COLO668 (cell line): Measurements from ENCODE around the gene GRM4.
A peak's percentile ranks its signal among the peaks of the same experiment; 100 is the strongest.
"Not testable (repeated sequence)": the region's sequence is repeated elsewhere in the genome, so short reads cannot be mapped to it uniquely, and the experiment has no call there.

ENCODE experiments used
- DNase-seq: peaks from one replicate; lab custom pipeline; 2025; ENCODE audit not compliant: unreplicated experiment; lab: John Stamatoyannopoulos, UW

Gene GRM4

DNA sequence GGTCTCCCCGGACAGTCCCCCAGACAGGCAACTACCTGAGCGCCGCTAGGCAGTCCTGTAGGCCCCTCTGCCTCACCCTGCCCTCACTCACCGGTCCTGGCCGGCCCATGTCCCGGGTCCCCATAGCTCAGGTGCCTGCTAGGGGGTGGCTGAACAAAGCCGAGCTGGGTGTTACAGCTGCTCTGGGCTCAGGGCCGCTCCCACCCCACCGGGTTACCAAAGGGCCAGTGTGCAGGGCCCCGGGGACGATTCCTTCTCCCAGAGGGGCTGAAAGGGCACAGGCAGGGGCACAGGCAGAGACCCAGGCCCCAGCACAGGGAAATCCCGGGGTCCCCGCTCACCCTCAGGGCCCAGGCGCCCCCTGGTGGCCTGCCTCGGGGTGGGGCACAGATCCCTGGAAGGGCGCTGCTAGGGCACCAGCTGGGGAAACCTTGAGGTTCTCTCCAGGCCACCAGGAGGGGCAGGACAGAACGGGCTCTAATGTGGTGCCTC is 118.4 kb downstream of the GRM4 start:
- peak; percentile 56 for DNase-seq

DNA sequence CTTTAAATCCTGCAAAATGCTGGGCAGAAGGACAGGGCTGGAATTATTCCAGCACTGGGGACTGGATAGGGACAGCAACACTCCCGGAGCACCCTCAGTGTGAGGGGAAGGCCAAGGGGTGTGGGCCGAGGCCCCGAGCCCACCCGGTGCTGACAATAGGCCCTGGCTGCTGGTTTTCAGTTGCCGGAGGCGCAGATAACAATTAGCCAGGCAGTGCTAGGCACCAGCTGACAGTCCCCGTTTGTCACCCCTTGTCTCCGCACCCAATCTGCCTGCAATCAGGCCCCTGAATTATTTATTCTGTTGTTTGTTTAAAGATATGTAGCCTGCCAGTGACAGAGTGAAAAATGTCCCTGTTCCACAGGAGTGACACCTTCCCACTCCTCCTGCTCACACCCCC is 120.0 kb downstream of the GRM4 start:
- DNase-seq = peak; percentile 35

DNA sequence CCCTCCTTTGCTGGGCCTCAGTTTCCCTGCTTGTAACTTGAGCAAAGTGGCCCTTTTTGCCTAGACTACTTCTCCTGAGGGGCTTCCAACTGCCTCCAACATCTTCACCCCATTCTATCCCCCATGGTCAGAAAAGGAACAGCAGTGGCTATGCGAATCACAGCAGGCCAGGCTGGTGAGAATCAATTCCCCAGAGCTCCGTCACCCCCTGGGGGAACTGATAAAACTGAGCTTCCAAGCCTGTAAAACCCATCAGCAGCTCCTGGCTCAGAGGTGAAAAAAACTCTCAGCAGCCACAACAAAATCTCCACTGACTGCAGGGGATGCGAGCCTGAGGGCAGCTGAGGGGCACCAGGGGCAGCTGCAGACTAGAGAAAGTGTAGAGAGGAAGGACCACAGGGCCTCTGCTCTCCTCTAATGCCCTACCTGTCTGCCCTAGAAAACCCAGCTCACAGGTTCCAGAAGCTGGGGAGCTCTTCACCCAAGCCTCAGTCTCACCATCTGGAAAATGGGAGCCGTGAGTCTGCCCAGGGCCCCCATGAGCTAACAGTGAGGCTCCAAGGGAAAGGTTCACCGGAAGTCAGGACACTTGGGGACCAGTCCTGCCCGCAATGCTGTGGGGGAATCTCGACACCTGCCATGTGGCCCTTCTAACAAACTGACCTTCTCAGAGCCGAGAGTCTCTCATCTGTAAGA is 120.6 kb downstream of the GRM4 start:
- no peak for DNase-seq

DNA sequence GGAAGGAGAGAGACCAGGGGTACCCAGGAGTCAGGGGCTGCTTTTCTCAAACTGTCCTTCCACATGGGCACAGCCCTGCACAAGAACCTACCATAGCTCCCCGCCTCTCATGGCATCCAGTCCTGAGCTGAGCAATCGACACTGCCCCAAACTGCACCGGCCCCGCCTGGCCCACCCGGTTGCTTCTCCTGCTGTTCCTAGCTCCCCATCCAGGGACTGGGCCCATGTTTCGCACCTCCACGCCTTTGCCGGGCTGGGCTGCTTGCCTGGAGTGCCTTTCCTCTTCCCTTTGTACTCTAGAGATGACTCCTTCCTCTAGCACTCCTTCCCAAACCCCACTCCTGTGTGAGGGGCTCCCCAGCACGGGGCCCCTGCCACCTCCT is 123.0 kb downstream of the GRM4 start:
- DNase-seq = no peak

DNA sequence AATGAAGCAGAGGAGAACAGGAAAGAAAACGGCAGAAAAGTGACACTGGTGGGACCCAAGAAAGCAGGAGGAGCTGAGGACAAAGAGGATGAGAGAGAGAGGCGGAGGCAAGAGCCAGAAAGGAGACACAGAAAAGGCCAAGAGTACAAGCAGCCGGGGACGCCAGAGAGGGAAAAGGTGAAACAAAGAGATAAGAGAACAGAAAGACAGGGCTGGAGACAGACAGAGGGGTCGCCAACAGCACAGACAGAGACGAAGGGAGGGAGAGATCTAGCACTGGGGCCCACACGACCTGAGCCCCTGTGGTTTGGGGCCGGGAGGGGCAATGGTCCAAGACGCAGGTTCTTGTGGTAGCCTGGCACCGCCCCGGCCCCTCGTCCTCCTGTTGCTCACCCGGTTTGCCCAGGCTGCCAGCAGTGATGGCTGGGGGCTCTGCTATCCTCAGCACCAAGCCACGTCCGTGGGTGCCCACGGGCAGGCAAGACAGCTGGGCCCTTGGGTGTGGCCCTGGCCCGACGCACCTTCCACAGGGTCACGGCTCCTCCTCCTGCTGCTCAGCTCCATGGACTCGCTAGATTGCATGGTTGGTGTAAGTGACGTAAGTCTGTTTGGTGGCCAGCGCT is 123.5 kb downstream of the GRM4 start:
- no peak for DNase-seq

DNA sequence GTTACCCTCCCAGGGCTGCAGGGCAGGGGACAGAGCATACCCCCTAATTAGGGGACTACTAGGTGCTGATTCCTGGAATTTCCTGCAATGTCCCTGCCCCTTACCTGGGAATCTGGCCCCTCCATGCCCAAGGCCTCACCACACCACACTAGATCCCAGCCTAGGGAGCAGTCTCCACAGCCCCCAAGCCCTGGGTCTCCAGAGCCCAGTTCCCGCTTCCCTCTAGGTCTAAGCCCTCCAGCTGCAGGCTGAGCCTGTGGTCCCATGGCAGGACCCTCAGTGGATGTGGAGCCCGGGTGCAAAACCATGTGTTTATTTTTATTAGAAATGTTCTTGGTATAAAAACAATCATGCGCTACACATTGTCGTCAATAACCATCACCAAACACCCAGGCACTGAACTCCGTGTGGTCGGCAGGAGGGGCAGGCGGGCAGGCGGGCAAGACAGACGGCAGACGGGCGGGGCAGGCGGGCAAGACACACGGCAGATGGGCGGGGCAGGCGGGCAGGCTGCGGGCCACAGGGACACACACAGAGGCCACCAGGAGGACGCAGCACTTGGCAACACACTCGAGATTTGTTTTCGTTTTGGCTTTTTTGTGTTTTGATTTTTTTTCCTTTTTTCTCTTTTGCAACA is 124.2 kb downstream of the GRM4 start:
- DNase-seq = peak; percentile 2

DNA sequence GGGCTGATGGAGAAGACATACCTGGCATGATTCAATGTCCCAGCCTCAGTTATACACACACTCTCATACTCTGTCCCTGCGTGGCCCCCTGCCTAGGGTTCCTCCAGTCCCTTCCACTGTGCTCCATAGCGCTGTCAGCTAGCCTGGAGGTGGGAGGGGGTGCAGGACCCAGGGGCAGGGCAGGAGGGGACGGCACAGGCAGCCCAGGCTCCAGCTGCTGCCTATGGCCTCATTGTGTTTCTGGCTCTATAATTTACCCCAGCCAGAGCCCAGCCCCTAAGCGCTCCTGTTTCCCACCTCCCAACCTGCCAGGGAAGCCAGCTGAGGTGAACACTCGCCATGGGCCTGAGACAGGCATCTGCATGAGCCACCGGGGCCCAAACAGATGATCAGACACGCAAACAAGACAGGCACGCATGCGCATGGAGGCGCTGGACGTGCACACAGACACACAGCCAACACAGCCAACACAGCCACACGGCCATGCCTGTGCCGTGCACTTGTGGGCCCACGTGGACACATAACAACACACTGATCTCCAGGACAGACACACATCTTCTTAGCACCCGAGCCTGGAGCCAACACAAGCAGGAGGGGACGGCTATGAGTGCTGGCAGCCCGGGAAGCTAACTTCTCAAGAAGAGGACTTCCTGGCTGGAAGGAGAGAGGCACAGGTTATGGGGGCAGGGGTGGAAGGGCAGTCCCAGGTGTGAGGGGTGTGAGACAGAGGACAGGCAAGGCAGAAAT is 124.9 kb downstream of the GRM4 start:
- DNase-seq = no peak

DNA sequence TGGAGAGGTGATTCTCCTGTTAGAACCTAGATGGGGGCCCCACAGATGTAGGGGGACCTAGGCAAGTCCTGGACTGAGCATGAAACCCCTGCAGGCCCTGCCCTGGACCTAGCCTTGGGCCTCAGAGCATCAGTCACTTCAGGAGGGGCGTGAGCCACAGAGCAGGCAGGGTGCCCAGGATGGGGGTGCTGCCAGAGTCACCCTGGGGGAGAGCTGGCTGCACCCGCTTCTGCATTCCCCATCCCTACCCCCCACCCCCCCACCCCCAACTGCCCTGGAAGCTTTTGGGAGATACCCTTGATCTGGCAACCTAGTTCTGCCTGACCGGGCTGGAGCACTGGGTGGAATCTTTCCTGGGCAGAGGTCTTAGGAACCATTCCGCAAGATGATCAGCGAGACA is 125.6 kb downstream of the GRM4 start:
- no peak for DNase-seq

DNA sequence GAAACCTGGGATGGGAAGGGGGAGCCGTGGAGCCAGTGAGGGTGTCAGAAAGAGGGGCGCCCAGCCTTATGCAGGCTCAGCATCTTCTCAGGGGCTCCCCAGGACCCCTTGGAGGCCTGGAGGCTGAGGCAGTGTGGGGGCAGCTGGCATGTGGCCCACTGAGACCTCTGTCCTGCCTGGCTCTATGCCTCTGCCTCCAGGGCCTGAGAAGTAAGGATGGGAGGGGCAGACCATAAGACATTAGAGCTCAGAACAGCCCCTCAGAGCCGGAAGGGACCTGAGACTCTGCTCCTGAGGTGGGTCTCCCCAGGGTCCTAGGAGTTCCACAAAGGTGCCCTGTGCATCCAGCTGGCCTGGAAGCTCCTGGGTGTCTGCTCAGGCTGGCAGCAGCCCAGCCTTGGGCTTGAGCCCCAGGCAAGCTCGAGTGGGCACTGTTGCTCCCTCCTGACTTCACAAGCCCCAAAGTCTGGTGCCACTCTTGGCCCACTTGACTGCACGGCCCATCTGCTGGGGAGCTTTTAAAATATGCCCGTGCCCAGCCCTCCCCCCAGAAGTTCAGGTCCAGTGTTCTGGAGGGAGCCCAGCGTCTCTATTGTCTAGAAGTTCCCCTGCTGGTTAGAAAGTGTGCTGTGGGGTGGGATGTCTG is 126.8 kb downstream of the GRM4 start:
- no peak for DNase-seq

DNA sequence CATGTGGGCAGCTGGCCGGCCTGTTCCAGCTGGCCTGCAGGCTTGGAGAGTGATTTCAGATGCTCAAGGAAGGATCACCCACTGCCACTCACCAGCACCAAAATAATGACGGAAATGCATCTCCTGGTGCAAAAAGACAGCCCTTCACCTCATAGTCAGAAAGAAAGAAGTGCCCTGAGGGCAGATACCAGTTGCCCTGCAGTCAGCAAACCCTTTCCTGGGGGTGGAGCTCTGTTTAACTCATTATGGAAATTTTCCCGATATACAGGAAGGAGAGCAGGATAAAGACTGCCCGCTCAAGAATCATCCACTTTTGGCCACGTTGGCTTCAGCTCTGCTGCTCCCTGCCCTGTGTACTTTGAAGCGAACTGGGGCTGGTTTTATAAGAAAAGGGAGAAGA is 127.9 kb downstream of the GRM4 start:
- no peak for DNase-seq

DNA sequence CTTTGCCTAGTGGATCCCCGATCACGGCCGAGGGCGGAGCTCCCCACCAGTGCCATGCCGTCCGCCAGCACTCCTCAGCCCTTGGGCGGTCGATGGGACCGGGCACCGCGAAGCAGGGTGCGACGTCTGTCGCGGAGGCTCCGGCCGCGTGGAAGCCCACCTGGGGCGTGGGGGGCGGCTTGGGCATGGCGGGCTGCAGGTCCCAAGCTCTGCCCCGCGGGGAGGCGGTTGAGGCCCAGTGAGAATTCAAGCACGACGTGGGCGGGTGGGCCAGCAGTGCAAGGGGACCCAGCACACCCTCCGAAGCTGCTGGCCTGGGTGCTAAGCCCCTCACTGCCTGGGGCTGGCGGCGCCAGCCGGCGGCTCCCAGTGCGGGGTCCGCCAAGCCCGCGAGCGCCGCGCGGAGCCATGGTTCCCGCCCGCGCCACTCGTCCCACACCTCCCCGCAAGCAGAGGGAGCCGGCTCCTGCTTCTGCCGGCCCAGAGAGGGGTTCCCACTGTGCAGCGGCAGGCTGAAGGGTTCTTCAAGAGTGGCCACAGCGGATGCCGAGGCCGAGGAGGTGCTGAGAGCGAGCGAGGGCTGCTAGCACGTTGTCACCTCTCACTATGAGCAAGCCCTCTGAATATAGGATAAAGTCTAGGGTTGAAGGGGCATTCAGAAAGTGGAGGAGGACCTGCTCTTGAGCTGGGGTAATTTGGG is 128.6 kb downstream of the GRM4 start:
- DNase-seq = no peak

DNA sequence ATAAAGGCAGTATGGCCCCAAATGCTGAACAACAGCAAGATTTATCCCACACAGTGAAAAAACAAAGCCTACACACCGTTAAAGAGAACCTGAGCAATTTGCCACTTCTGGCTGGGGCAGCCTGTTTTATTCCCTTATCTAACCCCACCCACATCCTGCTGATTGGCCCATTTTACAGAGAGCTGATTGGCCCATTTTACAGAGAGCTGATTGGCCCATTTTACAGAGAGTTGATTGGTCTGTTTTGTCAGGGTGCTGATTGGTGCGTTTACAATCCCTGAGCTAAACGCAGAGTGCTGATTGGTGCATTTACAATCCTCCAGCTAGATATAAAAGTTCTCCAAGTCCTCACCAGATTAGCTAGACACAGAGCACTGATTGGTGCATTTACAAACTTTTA is 129.3 kb downstream of the GRM4 start:
- DNase-seq = not testable (repeated sequence)

DNA sequence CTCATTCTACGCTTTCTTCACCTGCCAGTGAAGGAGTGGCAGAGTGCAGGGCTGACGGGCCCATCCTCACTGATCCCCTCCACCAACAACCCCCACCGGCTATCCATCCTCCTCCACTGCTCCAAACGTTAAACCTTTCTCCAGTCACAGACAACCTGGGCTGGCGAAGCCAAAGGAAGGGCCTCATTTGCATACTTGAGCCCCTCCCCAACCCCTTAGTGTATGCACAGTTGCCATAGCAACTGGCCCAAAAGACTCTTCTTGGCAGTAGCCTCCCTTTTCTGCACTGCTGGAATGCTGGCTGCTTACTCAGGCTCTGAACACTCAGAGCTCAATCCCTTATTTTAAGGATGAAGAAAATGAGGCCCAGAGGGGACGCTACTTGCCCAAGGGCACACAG is 130.3 kb downstream of the GRM4 start:
- no peak for DNase-seq

DNA sequence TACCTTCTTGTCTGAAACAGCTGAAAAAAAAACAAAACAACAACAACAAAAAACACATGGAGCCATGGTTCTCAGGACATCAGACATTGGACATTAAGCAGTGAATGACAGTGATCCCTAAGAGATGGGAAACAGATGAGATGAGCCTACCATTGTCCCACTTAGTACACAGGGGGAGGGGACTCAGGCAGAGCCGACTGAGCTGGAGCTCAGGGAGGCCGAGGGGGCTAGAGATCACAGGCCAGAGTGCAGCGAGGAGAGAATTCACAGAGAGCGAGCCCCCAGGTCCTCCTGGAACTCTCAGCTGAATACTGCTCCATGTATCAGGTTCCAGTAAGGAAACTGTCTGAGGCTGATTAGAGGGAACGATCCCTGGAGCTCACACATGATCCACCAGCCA is 134.6 kb downstream of the GRM4 start:
- no peak for DNase-seq

DNA sequence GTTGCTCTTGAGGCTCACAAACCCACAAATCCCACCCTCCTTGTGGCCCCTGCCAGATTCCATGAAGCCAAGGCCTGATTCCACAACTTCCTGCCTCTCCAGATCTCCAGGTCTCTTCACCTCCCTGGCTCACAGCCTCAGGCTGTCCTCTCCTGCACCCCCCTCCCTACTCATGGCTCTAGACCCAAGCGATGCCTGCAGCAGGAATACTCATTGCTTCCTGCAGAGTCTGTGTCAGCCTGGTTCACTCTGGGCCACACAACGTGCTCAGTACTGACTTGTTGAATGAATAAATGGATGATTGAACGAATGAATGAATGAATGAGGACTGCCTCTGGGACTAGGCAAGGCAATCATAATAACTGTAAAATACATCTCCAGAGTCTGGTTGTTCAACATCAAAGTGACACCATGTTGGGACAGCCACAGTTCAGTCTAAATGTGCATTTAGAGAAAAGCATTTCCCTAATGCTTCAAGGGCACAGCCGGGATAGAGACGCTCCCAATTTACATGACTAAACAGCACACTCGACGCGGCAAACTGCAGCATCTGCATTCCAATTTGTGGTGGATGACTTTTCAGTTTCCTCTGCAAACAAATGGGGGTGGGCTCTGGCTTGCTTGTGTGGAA is 139.9 kb downstream of the GRM4 start:
- DNase-seq = no peak

DNA sequence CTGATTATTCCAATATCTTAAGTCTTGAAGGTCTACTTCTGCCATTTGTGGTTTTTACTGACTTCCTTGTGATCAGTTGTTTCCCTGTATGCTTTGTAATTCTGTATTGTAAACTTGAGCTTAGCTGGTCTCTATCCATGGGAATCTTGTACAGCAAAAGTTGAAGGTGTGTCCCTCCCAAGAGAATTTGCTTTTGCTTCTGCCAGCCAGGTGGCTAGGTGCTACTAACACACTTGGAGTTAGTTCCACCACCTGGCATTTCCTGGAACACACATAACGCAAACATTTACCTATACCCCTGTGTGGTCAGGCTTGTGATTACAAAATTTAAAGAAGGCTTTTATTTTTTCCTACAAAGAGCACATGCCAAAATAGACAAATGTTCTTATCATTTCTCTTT is 141.2 kb downstream of the GRM4 start:
- peak; percentile 21 for DNase-seq

DNA sequence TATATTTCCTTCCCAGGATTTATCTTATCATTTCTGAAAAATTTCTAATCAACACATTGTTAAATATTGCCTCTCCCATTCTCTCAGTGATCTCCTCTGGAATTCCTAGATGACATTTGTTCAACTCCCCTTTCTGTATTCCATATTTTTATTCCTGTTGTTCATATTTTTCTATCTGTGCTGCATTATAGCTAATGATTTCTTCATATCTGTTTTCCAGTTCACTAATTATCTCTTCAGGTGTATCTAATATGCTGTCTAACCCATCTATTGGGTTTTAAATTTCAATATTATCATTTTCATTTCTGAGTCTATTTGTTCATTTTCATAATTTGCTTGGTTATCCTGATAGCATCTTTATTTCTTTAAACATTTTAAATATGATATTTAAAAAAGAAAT is 141.9 kb downstream of the GRM4 start:
- DNase-seq = no peak

DNA sequence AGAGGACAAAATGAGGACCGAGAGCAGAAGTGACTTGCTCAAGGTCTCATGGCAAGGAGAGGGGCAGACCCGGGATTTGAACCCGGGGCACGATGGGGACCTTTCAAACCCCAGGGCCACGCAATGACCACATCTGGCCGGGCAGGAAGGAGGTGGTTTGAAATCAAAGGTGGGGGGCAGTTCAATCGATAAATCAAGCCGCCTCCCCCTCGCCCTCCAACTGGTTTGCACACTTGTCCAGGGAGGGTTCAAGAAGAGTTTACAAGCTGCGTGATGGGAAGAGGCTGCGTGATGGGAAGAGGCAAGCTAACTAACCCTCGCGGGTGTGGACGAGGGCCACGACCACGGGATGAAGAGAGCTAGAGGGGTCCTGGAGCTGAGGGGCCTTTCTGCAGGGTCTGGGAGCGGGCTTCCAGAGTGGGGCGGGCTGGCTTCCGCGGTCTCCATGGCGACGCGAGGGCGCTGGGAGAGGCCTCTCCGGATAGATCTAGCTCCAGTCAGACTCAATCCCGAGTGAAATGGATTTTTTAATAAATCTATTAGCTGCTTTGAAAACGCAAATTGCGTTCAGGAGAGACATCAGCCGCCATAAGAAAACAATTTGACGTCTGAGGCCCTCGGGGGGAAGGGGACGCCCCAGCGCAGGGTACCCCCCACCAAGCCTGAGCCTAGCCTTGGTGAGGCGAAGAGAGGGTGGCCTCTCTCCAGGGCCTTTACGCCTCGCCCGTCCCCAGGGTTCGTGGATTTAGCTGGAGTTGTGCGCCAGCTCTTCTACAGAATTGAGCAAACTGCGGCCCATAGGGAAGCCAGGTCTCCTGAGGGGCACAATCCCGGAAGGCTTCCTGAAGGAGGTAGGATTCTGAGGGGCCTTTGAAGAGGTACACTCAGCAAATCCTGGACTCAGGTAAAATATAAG is 143.9 kb downstream of the GRM4 start:
- DNase-seq = no peak

DNA sequence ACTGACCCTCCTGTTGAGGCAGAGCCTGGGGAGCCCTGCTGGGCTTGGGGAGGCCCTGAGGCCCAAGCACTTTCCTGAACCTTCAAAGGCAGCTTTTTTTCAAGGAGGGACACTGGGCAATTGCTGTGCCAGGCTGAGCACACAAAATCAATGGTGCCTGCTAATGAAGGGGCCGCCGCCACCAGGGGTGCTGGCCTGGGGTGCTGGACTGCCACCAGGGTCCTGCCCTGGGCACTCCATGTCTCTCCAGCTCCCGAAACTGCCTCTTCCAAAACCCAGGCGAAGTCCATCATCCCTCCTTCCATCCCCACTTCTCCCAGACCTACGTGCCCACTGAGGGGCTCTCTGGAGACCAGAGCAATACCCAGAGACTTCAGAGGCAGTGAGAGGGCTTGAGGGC is 145.6 kb downstream of the GRM4 start:
- DNase-seq = no peak
